NB4 (cell line): Measurements from ENCODE around the gene PADI2.

Source experiments
- MYC ChIP-seq: IDR thresholded peaks from 2 replicates; pipeline ENCODE4 v1.6.1; 2011; ENCODE audit warnings: low read depth, low read length
- POLR2A ChIP-seq: IDR thresholded peaks from 2 replicates; pipeline ENCODE4 v1.6.1; 2011; ENCODE audit warnings: mild to moderate bottlenecking; ENCODE audit not compliant: insufficient read length; ENCODE audit errors: extremely low read depth
- TF ChIP-seq, protein P1 (sequence below): IDR thresholded peaks from one replicate; pipeline ENCODE4 v1.5.1; 2012; ENCODE audit warnings: low read depth, low read length
- TF ChIP-seq, protein P2 (sequence below): IDR thresholded peaks from 2 replicates; pipeline ENCODE4 v1.6.1; 2011; ENCODE audit warnings: low read depth, low read length

DNA sequence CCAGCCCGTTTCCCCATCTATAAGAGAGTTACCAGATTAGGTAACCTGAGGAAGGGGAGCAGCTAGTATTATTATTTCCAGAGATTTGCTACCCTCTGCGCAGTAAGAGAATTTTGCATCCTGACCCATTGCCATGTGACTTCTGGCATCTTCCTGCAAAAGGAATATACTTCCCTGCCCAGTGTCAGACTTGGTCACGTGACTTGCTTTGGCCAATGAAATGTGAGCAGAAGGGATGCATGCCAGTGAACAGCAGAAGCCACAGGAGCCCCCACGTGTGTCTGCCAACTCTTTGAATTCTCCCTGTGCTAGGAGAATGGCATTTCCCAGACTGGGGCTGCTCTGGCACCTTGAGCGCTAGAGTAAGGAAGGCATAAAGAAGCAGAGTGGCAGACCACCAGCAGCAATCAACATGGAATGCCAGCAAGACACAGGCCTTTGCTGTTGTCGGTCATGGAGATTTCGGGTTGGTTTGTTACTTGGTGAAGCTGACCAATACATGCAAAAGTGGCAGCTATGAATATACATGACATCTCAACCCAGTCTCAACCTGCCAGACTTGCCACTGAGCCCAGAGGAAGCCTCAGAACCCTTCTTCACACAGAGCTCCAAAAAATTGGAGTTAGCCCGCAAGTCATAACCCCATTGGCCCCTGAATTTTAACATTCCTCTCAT lies 39.0 kb downstream of the PADI2 start:
- TF ChIP-seq, protein P1, sequence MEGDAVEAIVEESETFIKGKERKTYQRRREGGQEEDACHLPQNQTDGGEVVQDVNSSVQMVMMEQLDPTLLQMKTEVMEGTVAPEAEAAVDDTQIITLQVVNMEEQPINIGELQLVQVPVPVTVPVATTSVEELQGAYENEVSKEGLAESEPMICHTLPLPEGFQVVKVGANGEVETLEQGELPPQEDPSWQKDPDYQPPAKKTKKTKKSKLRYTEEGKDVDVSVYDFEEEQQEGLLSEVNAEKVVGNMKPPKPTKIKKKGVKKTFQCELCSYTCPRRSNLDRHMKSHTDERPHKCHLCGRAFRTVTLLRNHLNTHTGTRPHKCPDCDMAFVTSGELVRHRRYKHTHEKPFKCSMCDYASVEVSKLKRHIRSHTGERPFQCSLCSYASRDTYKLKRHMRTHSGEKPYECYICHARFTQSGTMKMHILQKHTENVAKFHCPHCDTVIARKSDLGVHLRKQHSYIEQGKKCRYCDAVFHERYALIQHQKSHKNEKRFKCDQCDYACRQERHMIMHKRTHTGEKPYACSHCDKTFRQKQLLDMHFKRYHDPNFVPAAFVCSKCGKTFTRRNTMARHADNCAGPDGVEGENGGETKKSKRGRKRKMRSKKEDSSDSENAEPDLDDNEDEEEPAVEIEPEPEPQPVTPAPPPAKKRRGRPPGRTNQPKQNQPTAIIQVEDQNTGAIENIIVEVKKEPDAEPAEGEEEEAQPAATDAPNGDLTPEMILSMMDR: no peak
- no peak for TF ChIP-seq POLR2A
- TF ChIP-seq, protein P2, sequence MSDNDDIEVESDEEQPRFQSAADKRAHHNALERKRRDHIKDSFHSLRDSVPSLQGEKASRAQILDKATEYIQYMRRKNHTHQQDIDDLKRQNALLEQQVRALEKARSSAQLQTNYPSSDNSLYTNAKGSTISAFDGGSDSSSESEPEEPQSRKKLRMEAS: no peak
- TF ChIP-seq MYC: no peak
